ENCODE results near the gene MAP4K4.

The MAP4K4 gene

GRCh38 chr2:101816598-101816997, 119.1 kb downstream of the MAP4K4 start:
- Histone ChIP-seq H3K4me3 (ENCODE audit: insufficient read length, low read depth) (no peak overlapping the region), H3K9me3 (ENCODE audit: insufficient read depth, low read length) (no peaks in the 10 kb centered on the region), H3K27me3 (ENCODE audit: insufficient read depth, insufficient read length) (no peaks in the 10 kb centered on the region), H3K9ac (ENCODE audit: insufficient read length, low read depth) (no peak overlapping the region), H3K36me3 (ENCODE audit: insufficient read depth, insufficient read length, low read length) (peaks cover 4% of the 10 kb centered on the region), H3K4me1 (ENCODE audit: insufficient read depth, insufficient read length) (no peaks in the 10 kb centered on the region)
- no peak for DNase-seq (ENCODE audit: low read depth, low spot score)
- no peak for TF ChIP-seq ZNF274 (IDR thresholded peaks at IDR 0.05; ENCODE audit: low read depth, low read length)

GRCh38 chr2:101817481-101817880, 120.0 kb downstream of the MAP4K4 start:
- H3K27me3 ChIP-seq (ENCODE audit: insufficient read depth, insufficient read length): no peaks in the 10 kb centered on the region
- H3K9me3 ChIP-seq (ENCODE audit: insufficient read depth, low read length): no peaks in the 10 kb centered on the region
- H3K36me3 ChIP-seq (ENCODE audit: insufficient read depth, insufficient read length, low read length): peaks cover 4% of the 10 kb centered on the region
- DNase-seq (ENCODE audit: low read depth, low spot score): no peak
- no peak overlapping the region for H3K4me3 ChIP-seq (ENCODE audit: insufficient read length, low read depth)
- TF ChIP-seq YY1 (IDR thresholded peaks at IDR 0.05; ENCODE audit: insufficient read depth, insufficient read length) (no peak), SUZ12 (IDR thresholded peaks at IDR 0.05; ENCODE audit: extremely low read depth, insufficient read depth, insufficient read length) (no peak)
- H3K9ac ChIP-seq (ENCODE audit: insufficient read length, low read depth): no peak overlapping the region
- H3K4me1 ChIP-seq (ENCODE audit: insufficient read depth, insufficient read length): no peaks in the 10 kb centered on the region

GRCh38 chr2:101818531-101819451, 121.3 kb downstream of the MAP4K4 start:
- Histone ChIP-seq H3K9me3 (ENCODE audit: insufficient read depth, low read length) (no peaks in the 10 kb centered on the region), H3K27me3 (ENCODE audit: insufficient read depth, insufficient read length) (no peaks in the 10 kb centered on the region), H3K36me3 (ENCODE audit: insufficient read depth, insufficient read length, low read length) (peaks cover 7% of the 10 kb centered on the region), H3K4me3 (ENCODE audit: insufficient read length, low read depth) (no peak overlapping the region), H3K9ac (ENCODE audit: insufficient read length, low read depth) (no peak overlapping the region), H3K4me1 (ENCODE audit: insufficient read depth, insufficient read length) (no peaks in the 10 kb centered on the region)
- no peak for DNase-seq (ENCODE audit: low read depth, low spot score)
- TF ChIP-seq ZNF274 (IDR thresholded peaks at IDR 0.05; ENCODE audit: low read depth, low read length): no peak
- TF ChIP-seq SUZ12 (IDR thresholded peaks at IDR 0.05; ENCODE audit: extremely low read depth, insufficient read depth, insufficient read length): no peak
- no peak for TF ChIP-seq YY1 (IDR thresholded peaks at IDR 0.05; ENCODE audit: insufficient read depth, insufficient read length)

- H3K4me1 ChIP-seq (ENCODE audit: insufficient read depth, insufficient read length): no peaks in the 10 kb centered on the region
- H3K4me3 ChIP-seq (ENCODE audit: insufficient read length, low read depth): no peak overlapping the region
- no peaks in the 10 kb centered on the region for H3K27me3 ChIP-seq (ENCODE audit: insufficient read depth, insufficient read length)
- no peak for TF ChIP-seq YY1 (IDR thresholded peaks at IDR 0.05; ENCODE audit: insufficient read depth, insufficient read length)
- no peak for TF ChIP-seq SUZ12 (IDR thresholded peaks at IDR 0.05; ENCODE audit: extremely low read depth, insufficient read depth, insufficient read length)
- no peak for TF ChIP-seq ZNF274 (IDR thresholded peaks at IDR 0.05; ENCODE audit: low read depth, low read length)
- no peak for DNase-seq (ENCODE audit: low read depth, low spot score)
- H3K9me3 ChIP-seq (ENCODE audit: insufficient read depth, low read length): no peaks in the 10 kb centered on the region
- peaks cover 15% of the 10 kb centered on the region for H3K36me3 ChIP-seq (ENCODE audit: insufficient read depth, insufficient read length, low read length)
- no peak overlapping the region for H3K9ac ChIP-seq (ENCODE audit: insufficient read length, low read depth)
These were observed 123.0 kb downstream of the MAP4K4 start for GRCh38 chr2:101820519-101820918.

- no peak overlapping the region for H3K4me3 ChIP-seq (ENCODE audit: insufficient read length, low read depth)
- H3K36me3 ChIP-seq (ENCODE audit: insufficient read depth, insufficient read length, low read length): peaks cover 20% of the 10 kb centered on the region
- H3K27me3 ChIP-seq (ENCODE audit: insufficient read depth, insufficient read length): no peaks in the 10 kb centered on the region
- no peak for TF ChIP-seq YY1 (IDR thresholded peaks at IDR 0.05; ENCODE audit: insufficient read depth, insufficient read length)
- TF ChIP-seq SUZ12 (IDR thresholded peaks at IDR 0.05; ENCODE audit: extremely low read depth, insufficient read depth, insufficient read length): no peak
- TF ChIP-seq ZNF274 (IDR thresholded peaks at IDR 0.05; ENCODE audit: low read depth, low read length): no peak
- H3K9me3 ChIP-seq (ENCODE audit: insufficient read depth, low read length): no peaks in the 10 kb centered on the region
- no peak for DNase-seq (ENCODE audit: low read depth, low spot score)
- no peak overlapping the region for H3K9ac ChIP-seq (ENCODE audit: insufficient read length, low read depth)
- H3K4me1 ChIP-seq (ENCODE audit: insufficient read depth, insufficient read length): no peaks in the 10 kb centered on the region
These were observed 123.7 kb downstream of the MAP4K4 start for GRCh38 chr2:101821059-101821805.

- peaks cover 16% of the 10 kb centered on the region for H3K36me3 ChIP-seq (ENCODE audit: insufficient read depth, insufficient read length, low read length)
- H3K27me3 ChIP-seq (ENCODE audit: insufficient read depth, insufficient read length): no peaks in the 10 kb centered on the region
- no peak for DNase-seq (ENCODE audit: low read depth, low spot score)
- TF ChIP-seq SUZ12 (IDR thresholded peaks at IDR 0.05; ENCODE audit: extremely low read depth, insufficient read depth, insufficient read length) (no peak), YY1 (IDR thresholded peaks at IDR 0.05; ENCODE audit: insufficient read depth, insufficient read length) (no peak), ZNF274 (IDR thresholded peaks at IDR 0.05; ENCODE audit: low read depth, low read length) (no peak)
- H3K4me1 ChIP-seq (ENCODE audit: insufficient read depth, insufficient read length): no peaks in the 10 kb centered on the region
- no peaks in the 10 kb centered on the region for H3K9me3 ChIP-seq (ENCODE audit: insufficient read depth, low read length)
- no peak overlapping the region for H3K9ac ChIP-seq (ENCODE audit: insufficient read length, low read depth)
- no peak overlapping the region for H3K4me3 ChIP-seq (ENCODE audit: insufficient read length, low read depth)
These were observed 124.4 kb downstream of the MAP4K4 start for GRCh38 chr2:101821828-101822458.

- H3K36me3 ChIP-seq (ENCODE audit: insufficient read depth, insufficient read length, low read length): peaks cover 22% of the 10 kb centered on the region
- H3K9me3 ChIP-seq (ENCODE audit: insufficient read depth, low read length): no peaks in the 10 kb centered on the region
- DNase-seq (ENCODE audit: low read depth, low spot score): peak; percentile 42
- TF ChIP-seq YY1 (IDR thresholded peaks at IDR 0.05; ENCODE audit: insufficient read depth, insufficient read length) (no peak), SUZ12 (IDR thresholded peaks at IDR 0.05; ENCODE audit: extremely low read depth, insufficient read depth, insufficient read length) (no peak), ZNF274 (IDR thresholded peaks at IDR 0.05; ENCODE audit: low read depth, low read length) (no peak)
- no peak overlapping the region for H3K4me3 ChIP-seq (ENCODE audit: insufficient read length, low read depth)
- no peak overlapping the region for H3K9ac ChIP-seq (ENCODE audit: insufficient read length, low read depth)
- H3K27me3 ChIP-seq (ENCODE audit: insufficient read depth, insufficient read length): no peaks in the 10 kb centered on the region
- peaks cover 3% of the 10 kb centered on the region for H3K4me1 ChIP-seq (ENCODE audit: insufficient read depth, insufficient read length)
These were observed 125.9 kb downstream of the MAP4K4 start for GRCh38 chr2:101823347-101823791.
